ENCODE measurements around the gene GLIPR1L1.

The GLIPR1L1 gene

GRCh38 chr12:75350413-75350812, 15.9 kb downstream of the GLIPR1L1 start:
- no peak for DNase-seq (ENCODE audit: low read depth in 2 of 2)

- no peak for DNase-seq (ENCODE audit: low read depth in 2 of 2)
These were observed 19.5 kb downstream of the GLIPR1L1 start for GRCh38 chr12:75354011-75354410.

GRCh38 chr12:75360920-75361319, 26.4 kb downstream of the GLIPR1L1 start:
- DNase-seq (ENCODE audit: low read depth in 2 of 2): no peak

DNA sequence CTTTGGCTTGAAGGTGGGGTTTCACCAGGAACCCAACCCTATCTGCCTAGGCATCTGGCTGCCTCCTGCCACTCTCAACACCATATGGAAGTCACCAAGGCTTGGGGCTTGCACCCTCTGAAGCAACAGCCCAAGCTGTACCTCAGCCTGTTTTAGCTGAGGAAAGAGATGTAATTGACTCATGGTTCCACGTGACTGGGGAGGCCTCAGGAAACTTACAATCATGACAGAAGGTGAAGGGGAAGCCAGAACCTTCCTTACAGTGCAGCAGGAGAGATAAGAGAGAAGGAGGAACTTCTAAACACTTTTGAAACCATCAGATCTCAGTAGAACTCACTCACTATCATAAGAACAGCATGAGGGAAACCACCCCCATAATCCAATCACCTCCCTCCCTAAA, 26.9 kb downstream of the GLIPR1L1 start:
- no peak for DNase-seq (ENCODE audit: low read depth in 2 of 2)

- DNase-seq (ENCODE audit: low read depth in 2 of 2): no peak
These were observed 30.4 kb downstream of the GLIPR1L1 start for GRCh38 chr12:75364919-75365318.

GRCh38 chr12:75366629-75367028, 32.2 kb downstream of the GLIPR1L1 start:
- DNase-seq (ENCODE audit: low read depth in 2 of 2): no peak

DNA sequence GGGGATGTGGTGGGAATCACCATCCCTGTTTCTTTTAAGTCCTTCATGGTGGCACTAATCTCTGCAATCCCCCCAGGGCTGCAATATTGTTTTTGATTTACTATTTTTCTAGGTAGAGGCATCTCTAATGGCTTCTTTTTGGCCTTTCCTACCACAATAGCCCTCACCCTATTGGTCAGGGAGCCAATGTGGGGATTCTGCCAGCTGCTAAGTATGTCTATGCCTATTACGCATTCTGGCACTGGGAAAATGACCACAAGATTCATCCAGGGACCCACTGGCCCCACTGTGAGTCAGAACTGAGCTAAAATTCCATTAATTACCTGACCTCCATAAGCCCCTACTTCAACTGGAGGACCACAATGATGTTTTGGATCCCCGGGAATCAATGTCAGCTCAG, 40.5 kb downstream of the GLIPR1L1 start:
- no peak for DNase-seq (ENCODE audit: low read depth in 2 of 2)

DNA sequence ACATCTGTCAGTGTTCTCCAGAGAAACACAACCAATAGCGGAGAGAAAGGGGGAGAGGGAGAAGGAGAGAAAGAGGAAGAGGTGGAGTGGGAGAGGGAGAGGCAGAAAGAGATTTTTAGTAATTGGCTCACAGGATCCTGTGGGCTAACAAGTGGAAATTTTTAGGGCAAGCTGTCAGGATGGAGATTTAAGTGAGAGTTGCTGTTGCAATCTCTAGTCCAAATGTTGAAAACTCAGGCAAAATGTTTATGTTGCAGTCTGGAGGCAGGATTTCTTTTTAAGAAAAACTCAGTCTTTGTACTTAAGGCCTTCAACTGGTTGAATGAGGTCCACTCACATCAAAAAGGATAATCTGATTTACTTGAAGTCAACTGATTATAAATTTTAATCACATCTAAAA, 43.9 kb downstream of the GLIPR1L1 start:
- no peak for DNase-seq (ENCODE audit: low read depth in 2 of 2)

DNA sequence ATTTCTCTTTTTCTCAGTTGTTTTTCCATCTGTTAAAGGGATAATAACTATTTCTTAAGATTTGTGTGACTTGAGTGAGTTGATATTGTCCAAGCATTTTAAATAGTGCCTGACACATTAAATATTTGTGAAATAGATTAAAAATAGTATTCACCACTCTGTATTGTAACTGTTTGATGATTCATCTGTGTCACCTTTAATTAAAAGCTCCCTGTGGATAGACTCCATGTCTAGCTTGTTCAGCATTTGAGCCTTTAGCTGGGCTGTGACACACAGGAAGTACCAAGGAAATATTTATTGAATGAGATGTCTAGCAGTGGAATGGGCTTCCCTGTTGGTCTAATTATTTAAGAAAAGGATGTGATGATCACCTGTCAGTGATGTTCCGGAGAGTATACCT, 54.6 kb downstream of the GLIPR1L1 start:
- no peak for DNase-seq (ENCODE audit: low read depth in 2 of 2)

DNA sequence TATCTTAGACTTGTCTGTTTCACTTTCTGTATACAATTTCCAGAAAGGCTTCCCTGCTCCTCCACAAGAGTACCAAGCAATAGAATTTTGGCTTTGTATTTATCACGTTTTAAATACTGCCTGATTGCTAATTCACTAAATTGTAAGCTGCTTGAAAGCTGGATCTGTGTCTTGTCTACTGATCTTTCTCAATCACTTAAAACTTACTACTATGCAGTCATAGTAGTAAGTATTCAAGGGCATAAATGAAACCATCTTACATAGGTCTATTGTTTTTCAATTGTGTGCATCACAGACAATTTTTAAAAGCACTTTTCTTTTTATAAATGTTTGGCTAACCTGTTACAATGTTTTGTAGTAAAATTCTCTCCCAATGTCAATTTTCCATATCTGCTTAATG, 55.2 kb downstream of the GLIPR1L1 start:
- DNase-seq (ENCODE audit: low read depth in 2 of 2): no peak

DNA sequence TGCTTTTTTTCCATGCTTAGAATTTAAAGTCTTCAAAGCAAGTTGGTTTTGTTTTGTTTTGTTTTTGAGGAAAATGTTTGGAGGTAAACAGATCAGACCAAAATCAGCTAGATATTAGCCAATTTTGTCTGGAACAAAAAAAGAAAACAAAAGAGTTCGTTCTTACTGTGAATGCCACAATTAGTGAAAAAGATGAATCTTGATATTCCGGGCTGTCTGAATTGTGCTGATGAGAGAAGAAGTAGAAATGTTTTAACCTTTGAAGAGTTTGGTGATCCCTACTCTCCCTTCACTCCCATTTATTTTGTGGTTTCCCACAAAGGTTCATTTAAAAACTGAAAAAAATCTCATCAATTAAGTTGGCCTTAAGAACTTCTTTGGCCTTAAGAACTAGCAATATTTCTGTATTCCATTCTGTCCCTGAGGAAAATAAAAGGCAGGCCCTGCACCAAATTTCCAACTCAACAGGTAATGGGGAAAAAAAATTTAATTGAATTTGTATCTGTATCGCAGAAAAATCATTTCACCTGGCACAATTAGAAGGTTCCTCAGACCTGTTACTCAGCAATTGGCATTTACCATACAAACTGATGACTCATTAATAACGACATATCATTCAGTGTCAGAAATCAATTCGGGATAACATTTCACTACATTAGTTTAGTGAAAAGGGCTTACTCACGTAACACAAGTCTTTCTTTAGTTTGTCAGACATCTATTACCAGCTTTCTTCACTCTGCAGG, 55.9 kb downstream of the GLIPR1L1 start:
- DNase-seq (ENCODE audit: low read depth in 2 of 2): no peak

DNA sequence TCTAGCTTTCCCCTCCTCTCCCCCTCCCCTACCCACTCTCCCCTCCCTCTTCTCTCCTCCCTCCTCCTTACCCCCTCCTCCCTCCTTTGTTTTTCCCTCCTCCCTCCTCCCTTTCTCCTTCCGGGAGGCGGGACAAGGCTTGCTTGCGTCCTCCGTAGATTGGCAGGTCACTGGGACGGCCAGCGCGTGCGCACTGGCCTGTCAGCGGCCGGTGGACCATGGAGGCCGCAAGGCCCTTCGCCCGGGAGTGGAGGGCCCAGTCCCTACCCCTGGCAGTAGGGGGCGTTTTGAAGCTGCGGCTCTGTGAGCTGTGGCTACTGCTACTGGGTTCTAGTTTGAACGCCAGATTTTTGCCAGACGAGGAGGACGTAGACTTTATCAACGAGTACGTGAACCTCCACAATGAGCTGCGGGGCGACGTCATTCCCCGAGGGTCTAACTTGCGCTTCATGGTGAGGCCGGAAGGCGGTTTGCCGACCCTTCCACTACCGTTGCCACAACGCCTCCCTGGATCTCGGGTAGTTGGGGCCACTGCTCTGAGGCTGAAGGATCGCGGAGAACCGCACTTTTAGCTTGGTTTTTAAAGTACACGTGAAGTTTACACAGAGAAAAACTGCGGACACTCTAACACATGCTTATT, 56.5 kb downstream of the GLIPR1L1 start, which contains the start of gene GLIPR1L2:
TSS of gene GLIPR1L2 (plus strand) at position 191 of the 640 bp plus-strand sequence. CDS start at position 219, 28 bp downstream.
- peak; percentile 89 to 91 for DNase-seq (ENCODE audit: low read depth in 2 of 2)

DNA sequence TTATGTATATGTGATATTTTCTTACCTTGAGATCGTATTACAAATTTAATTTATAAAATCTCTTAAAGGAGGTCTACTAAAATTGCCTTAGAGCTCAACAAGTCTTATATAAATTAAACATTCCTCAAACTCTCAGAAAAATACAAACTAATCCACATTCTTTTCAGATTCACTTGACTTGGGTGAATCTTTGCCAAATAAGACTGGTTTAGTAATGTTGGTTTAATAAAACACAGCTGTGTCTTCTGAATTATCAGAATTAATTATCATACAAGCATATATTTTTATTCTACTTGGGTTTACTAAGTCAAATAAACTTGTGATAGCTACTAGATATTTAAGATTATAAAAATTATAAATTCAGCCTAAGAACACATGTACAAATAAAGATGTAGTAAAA, 69.8 kb downstream of the GLIPR1L1 start:
- DNase-seq (ENCODE audit: low read depth in 2 of 2): no peak

DNA sequence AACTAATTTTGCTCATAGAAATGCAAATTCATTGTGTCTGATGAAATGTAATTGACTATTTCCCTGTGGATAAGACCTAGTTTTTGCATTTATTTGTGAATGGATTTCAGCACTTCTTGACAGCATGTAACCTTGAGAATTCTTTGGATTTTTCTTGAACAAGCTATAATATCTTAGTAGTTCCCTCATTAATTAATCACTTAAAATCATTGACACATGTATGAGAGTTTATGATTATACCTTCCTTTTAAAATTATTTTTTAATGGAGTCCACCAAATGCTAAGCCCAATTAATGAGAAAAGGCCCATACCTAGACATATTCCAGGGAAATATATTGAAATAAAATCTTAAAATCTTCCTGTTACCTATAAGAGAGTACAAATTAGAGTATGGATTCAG, 73.2 kb downstream of the GLIPR1L1 start:
- no peak for DNase-seq (ENCODE audit: low read depth in 2 of 2)

- DNase-seq (ENCODE audit: low read depth in 2 of 2): no peak
These were observed 75.4 kb downstream of the GLIPR1L1 start for GRCh38 chr12:75409830-75410229.

DNA sequence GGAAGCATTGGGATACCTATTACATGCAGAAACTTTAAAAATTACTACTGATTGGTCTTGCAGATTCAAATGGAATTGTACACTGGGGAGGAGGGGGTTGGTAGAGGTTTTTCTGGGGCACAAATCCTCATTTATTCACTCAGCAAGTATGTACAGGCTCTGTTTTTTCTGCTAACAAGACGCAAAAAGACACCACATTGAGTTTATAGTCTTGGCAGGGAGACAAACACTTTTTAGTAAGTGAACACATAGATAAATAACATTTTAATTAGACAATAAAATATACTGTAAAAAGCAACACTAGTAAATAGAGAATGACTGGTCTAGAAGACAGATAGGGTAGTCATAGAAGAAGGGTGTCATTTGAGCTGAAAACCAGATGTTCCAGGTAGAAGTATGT, 80.2 kb downstream of the GLIPR1L1 start:
- no peak for DNase-seq (ENCODE audit: low read depth in 2 of 2)

DNA sequence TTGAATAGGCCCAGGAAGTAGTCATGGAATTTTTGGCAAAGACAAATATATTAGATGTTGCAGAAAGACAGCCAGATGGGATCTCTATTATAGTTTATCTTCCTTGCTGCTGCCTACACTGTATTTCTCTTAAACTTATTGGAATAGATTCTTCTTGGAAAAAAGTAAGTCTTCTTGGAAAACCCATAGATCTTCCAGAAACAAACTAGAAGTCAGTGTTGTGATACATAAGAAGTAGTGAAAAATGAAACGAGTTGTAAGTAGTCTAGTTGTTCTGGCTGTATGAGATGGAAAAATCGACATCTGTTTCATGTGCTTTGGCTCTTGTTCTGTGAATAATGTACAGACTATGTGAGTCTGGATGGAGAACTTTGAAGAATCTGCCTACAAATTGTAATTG, 85.4 kb downstream of the GLIPR1L1 start:
- no peak for DNase-seq (ENCODE audit: low read depth in 2 of 2)
